Measurements from ENCODE around the gene SETD3.

The SETD3 gene

GRCh38 chr14:99393059-99393655, 87.5 kb downstream of the SETD3 start:
- DNase-seq (ENCODE audit: low read depth): no peak

- no peak for DNase-seq (ENCODE audit: low read depth)
Observed at GRCh38 chr14:99391671-99392070, 89.0 kb downstream of the SETD3 start.

GRCh38 chr14:99389174-99389826, 91.4 kb downstream of the SETD3 start:
- DNase-seq (ENCODE audit: low read depth): peak; percentile 24

GRCh38 chr14:99388286-99388685, 92.4 kb downstream of the SETD3 start:
- no peak for DNase-seq (ENCODE audit: low read depth)

- DNase-seq (ENCODE audit: low read depth): no peak
Observed at GRCh38 chr14:99387880-99388279, 92.8 kb downstream of the SETD3 start.

GRCh38 chr14:99384450-99385417, 95.9 kb downstream of the SETD3 start:
- DNase-seq (ENCODE audit: low read depth): no peak

GRCh38 chr14:99383472-99384449, 96.9 kb downstream of the SETD3 start:
- no peak for DNase-seq (ENCODE audit: low read depth)

GRCh38 chr14:99382781-99383471, 97.7 kb downstream of the SETD3 start:
- no peak for DNase-seq (ENCODE audit: low read depth)

GRCh38 chr14:99382071-99382470, 98.6 kb downstream of the SETD3 start:
- no peak for DNase-seq (ENCODE audit: low read depth)

- no peak for DNase-seq (ENCODE audit: low read depth)
Observed at GRCh38 chr14:99381688-99382060, 99.0 kb downstream of the SETD3 start.

GRCh38 chr14:99380991-99381687, 99.5 kb downstream of the SETD3 start:
- DNase-seq (ENCODE audit: low read depth): no peak

GRCh38 chr14:99380402-99380801, 100.3 kb downstream of the SETD3 start:
- no peak for DNase-seq (ENCODE audit: low read depth)

GRCh38 chr14:99378782-99379214, 101.9 kb downstream of the SETD3 start:
- no peak for DNase-seq (ENCODE audit: low read depth)

- no peak for DNase-seq (ENCODE audit: low read depth)
Observed at GRCh38 chr14:99377951-99378350, 102.7 kb downstream of the SETD3 start.

- no peak for DNase-seq (ENCODE audit: low read depth)
Observed at GRCh38 chr14:99374964-99375363, 105.7 kb downstream of the SETD3 start.

- DNase-seq (ENCODE audit: low read depth): no peak
Observed at GRCh38 chr14:99363616-99364290, 116.9 kb downstream of the SETD3 start.

- DNase-seq (ENCODE audit: low read depth): no peak
Observed at GRCh38 chr14:99363051-99363450, 117.6 kb downstream of the SETD3 start.

GRCh38 chr14:99361596-99362215, 119.0 kb downstream of the SETD3 start:
- no peak for DNase-seq (ENCODE audit: low read depth)
